ENCODE measurements around the gene EPB41L2. TPM values are rescaled to one million over a fixed set of nuclear protein-coding genes. Genes with fewer than 3 reads are reported as not detected.

Gene EPB41L2
- total RNA-seq, 1 experiment from 2014 or later, result 106 TPM

DNA sequence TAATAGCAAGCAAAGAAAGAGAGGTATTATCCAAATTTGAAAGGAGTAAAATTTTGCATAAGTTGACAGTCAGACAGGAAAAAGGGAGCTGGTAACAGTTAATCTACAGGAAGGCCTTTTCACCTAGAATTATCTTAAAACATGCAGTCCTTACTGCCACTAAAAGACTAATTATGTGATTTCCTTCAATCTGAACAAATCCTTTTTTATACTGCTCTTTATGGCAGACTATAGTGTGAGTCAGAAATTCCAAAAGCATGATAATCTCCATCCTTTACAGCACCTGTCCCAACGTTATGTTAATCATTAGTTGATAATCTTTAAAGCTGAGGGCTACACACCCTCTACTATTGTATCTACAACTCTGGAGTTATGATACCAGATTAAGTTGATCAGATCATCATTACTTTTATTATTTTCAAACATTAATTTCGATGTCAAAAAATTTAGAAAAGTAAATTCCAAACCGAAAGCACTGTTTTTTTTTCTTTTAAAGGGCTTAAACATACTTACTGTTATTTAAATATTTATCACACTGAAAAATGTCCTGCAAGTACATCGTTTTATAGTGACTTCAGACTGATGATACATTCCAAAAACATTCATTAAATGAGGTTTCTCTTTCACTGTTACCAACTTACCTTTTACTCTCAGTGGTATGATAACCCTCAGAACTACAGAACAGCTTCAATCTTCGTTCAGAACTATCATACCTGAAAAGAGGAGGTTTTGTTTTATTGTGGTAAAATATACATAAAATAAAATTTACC lies 39.1 kb upstream of the EPB41L2 start:
- no peak for ATAC-seq
- TF ChIP-seq CBFB (CRISPR knock-in tag; IDR thresholded peaks at IDR 0.05; ENCODE audit: low read depth) (no peak), ZNF423 (CRISPR knock-in tag; IDR thresholded peaks at IDR 0.05) (no peak), SP1 (CRISPR knock-in tag; conservative IDR thresholded peaks at IDR 0.05) (no peak), AR (CRISPR knock-in tag; IDR thresholded peaks at IDR 0.05) (no peak), PREB (CRISPR knock-in tag; IDR thresholded peaks at IDR 0.05; ENCODE audit: borderline replicate concordance) (no peak), TEAD4 (CRISPR knock-in tag; IDR thresholded peaks at IDR 0.05) (no peak), IRF2 (CRISPR knock-in tag; IDR thresholded peaks at IDR 0.05; ENCODE audit: borderline replicate concordance, low read depth) (no peak)
- TF ChIP-seq, protein P1, sequence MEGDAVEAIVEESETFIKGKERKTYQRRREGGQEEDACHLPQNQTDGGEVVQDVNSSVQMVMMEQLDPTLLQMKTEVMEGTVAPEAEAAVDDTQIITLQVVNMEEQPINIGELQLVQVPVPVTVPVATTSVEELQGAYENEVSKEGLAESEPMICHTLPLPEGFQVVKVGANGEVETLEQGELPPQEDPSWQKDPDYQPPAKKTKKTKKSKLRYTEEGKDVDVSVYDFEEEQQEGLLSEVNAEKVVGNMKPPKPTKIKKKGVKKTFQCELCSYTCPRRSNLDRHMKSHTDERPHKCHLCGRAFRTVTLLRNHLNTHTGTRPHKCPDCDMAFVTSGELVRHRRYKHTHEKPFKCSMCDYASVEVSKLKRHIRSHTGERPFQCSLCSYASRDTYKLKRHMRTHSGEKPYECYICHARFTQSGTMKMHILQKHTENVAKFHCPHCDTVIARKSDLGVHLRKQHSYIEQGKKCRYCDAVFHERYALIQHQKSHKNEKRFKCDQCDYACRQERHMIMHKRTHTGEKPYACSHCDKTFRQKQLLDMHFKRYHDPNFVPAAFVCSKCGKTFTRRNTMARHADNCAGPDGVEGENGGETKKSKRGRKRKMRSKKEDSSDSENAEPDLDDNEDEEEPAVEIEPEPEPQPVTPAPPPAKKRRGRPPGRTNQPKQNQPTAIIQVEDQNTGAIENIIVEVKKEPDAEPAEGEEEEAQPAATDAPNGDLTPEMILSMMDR (IDR thresholded peaks at IDR 0.05), result no peak
- no peak overlapping the region for H3K27ac Mint-ChIP-seq
- ChIA-PET POLR2A (interaction anchor here (0.7 kb wide), 2 partner anchors 21 to 506 kb away, joined by 3 to 6 read pairs; no protein-coding TSS in a partner anchor), CTCF (no interaction called here)
- H3K27me3 Mint-ChIP-seq (ENCODE audit: low read depth), result no peaks in the 10 kb centered on the region
- H3K4me3 Mint-ChIP-seq, result no peak overlapping the region
- DNase-seq (ENCODE audit: low spot score), result no peak
- no peaks in the 10 kb centered on the region; the same call in 1 of the 2 replicates for H3K36me3 Mint-ChIP-seq
- H3K9me3 Mint-ChIP-seq, result peaks cover 20% of the 10 kb centered on the region
- H3K4me1 Mint-ChIP-seq, result no peaks in the 10 kb centered on the region

GRCh38 chr6:131096786-131097185 lies 33.7 kb upstream of the EPB41L2 start:
- ATAC-seq, result no peak

More at GRCh38 chr6:131096786-131097185, 33.7 kb upstream of the EPB41L2 start:
- TF ChIP-seq ATF1 (CRISPR knock-in tag; IDR thresholded peaks at IDR 0.05) (no peak), HMGXB4 (CRISPR knock-in tag; IDR thresholded peaks at IDR 0.05) (no peak), ZNF416 (CRISPR knock-in tag; IDR thresholded peaks at IDR 0.05) (no peak), E2F5 (CRISPR knock-in tag; IDR thresholded peaks at IDR 0.05) (no peak), ESRRA (CRISPR knock-in tag; IDR thresholded peaks at IDR 0.05; ENCODE audit: borderline replicate concordance) (no peak), MLX (CRISPR knock-in tag; IDR thresholded peaks at IDR 0.05) (no peak), MYBL2 (CRISPR knock-in tag; IDR thresholded peaks at IDR 0.05) (no peak), RELA (CRISPR knock-in tag; IDR thresholded peaks at IDR 0.05; ENCODE audit: borderline replicate concordance) (no peak), ZNF671 (CRISPR knock-in tag; IDR thresholded peaks at IDR 0.05) (no peak), KAT7 (CRISPR knock-in tag; IDR thresholded peaks at IDR 0.05; ENCODE audit: borderline replicate concordance) (no peak), RORB (CRISPR knock-in tag; IDR thresholded peaks at IDR 0.05) (no peak), JUN (CRISPR knock-in tag; IDR thresholded peaks at IDR 0.05) (no peak), ZNF317 (CRISPR knock-in tag; IDR thresholded peaks at IDR 0.05; ENCODE audit: borderline replicate concordance, low read depth) (no peak), ZBTB21 (CRISPR knock-in tag; IDR thresholded peaks at IDR 0.05; ENCODE audit: borderline replicate concordance) (no peak)
- no peaks in the 10 kb centered on the region for H3K4me1 Mint-ChIP-seq
- peaks cover 12% of the 10 kb centered on the region for H3K36me3 Mint-ChIP-seq
- POLR2A ChIA-PET, result no interaction called here
- CTCF ChIA-PET, result no interaction called here
- H3K27me3 Mint-ChIP-seq (ENCODE audit: low read depth), result peaks cover 3% of the 10 kb centered on the region; the same call in 1 of the 2 replicates
- H3K9me3 Mint-ChIP-seq, result peaks cover 41% of the 10 kb centered on the region
- no peak overlapping the region for H3K4me3 Mint-ChIP-seq
- H3K27ac Mint-ChIP-seq, result no peak overlapping the region
- DNase-seq (ENCODE audit: low spot score), result no peak
